Osteocyte (in vitro differentiated cells): ENCODE measurements around the gene KRT6B. TPM values are rescaled to one million over a fixed set of nuclear protein-coding genes. Genes with fewer than 3 reads are reported as not detected.

Experiments
- DNase-seq: peaks from one replicate; pipeline ENCODE4 v3.0.0; 2021; ENCODE audit warnings: mixed read lengths; ENCODE audit not compliant: unreplicated experiment; ENCODE audit errors: extremely low spot score
- H3K27ac Mint-ChIP-seq: one replicate; pipeline ENCODE4 v1.8.0; 2021; ENCODE audit warnings: mild to moderate bottlenecking, mixed read lengths; ENCODE audit not compliant: unreplicated experiment
- H3K27me3 Mint-ChIP-seq: one replicate; pipeline ENCODE4 v1.8.0; 2021; ENCODE audit warnings: mixed read lengths; ENCODE audit not compliant: unreplicated experiment
- H3K36me3 Mint-ChIP-seq: one replicate; pipeline ENCODE4 v1.8.0; 2021; ENCODE audit warnings: mixed read lengths; ENCODE audit not compliant: unreplicated experiment
- H3K4me1 Mint-ChIP-seq: one replicate; pipeline ENCODE4 v1.8.0; 2021; ENCODE audit warnings: mixed read lengths; ENCODE audit not compliant: unreplicated experiment
- H3K4me3 Mint-ChIP-seq: one replicate; pipeline ENCODE4 v1.8.0; 2021; ENCODE audit warnings: mild to moderate bottlenecking, moderate library complexity, mixed read lengths; ENCODE audit not compliant: unreplicated experiment
- H3K9me3 Mint-ChIP-seq: one replicate; pipeline ENCODE4 v1.8.0; 2021; ENCODE audit warnings: mixed read lengths; ENCODE audit not compliant: unreplicated experiment
- total RNA-seq: library from RNA; stranded (reverse); gene quantifications from 2 replicates; pipeline ENCODE4 v1.2.1, GENCODE V29; 2021
- TF ChIP-seq, protein P1 (sequence below): fragments of 200-600 bp; sonication (generic); IDR thresholded peaks from 2 replicates; pipeline ENCODE4 v1.5.0; 2021; ENCODE audit warnings: antibody characterized with exemption, mild to moderate bottlenecking, moderate library complexity

Gene KRT6B
- total RNA-seq, 1 donor from 2014 or later = not detected

DNA sequence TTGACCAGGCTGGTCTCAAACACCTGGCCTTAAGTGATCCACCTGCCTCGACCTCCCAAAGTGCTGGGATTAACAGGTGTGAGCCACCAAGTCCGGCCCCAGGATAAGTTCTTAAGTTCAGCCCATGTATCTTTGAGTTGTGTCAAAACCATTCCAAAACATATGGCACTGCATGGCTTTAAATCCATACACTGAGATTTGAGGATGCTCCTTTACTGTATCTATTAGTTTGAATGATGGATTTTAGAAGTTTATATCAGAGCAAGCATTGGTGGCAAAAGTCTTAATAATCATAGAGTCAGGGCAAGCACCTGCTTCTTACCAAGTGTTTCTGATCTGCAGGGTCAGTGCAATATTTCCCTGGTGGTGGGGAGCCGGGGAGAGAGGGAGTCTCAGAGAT, 6.1 kb downstream of the KRT6B start:
- no peaks in the 10 kb centered on the region for H3K4me1 Mint-ChIP-seq
- H3K36me3 Mint-ChIP-seq = no peaks in the 10 kb centered on the region
- peaks cover 65% of the 10 kb centered on the region for H3K27me3 Mint-ChIP-seq
- TF ChIP-seq, protein P1, sequence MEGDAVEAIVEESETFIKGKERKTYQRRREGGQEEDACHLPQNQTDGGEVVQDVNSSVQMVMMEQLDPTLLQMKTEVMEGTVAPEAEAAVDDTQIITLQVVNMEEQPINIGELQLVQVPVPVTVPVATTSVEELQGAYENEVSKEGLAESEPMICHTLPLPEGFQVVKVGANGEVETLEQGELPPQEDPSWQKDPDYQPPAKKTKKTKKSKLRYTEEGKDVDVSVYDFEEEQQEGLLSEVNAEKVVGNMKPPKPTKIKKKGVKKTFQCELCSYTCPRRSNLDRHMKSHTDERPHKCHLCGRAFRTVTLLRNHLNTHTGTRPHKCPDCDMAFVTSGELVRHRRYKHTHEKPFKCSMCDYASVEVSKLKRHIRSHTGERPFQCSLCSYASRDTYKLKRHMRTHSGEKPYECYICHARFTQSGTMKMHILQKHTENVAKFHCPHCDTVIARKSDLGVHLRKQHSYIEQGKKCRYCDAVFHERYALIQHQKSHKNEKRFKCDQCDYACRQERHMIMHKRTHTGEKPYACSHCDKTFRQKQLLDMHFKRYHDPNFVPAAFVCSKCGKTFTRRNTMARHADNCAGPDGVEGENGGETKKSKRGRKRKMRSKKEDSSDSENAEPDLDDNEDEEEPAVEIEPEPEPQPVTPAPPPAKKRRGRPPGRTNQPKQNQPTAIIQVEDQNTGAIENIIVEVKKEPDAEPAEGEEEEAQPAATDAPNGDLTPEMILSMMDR = no peak
- H3K27ac Mint-ChIP-seq = no peak overlapping the region
- H3K9me3 Mint-ChIP-seq = no peaks in the 10 kb centered on the region
- no peak overlapping the region for H3K4me3 Mint-ChIP-seq
- DNase-seq = no peak

DNA sequence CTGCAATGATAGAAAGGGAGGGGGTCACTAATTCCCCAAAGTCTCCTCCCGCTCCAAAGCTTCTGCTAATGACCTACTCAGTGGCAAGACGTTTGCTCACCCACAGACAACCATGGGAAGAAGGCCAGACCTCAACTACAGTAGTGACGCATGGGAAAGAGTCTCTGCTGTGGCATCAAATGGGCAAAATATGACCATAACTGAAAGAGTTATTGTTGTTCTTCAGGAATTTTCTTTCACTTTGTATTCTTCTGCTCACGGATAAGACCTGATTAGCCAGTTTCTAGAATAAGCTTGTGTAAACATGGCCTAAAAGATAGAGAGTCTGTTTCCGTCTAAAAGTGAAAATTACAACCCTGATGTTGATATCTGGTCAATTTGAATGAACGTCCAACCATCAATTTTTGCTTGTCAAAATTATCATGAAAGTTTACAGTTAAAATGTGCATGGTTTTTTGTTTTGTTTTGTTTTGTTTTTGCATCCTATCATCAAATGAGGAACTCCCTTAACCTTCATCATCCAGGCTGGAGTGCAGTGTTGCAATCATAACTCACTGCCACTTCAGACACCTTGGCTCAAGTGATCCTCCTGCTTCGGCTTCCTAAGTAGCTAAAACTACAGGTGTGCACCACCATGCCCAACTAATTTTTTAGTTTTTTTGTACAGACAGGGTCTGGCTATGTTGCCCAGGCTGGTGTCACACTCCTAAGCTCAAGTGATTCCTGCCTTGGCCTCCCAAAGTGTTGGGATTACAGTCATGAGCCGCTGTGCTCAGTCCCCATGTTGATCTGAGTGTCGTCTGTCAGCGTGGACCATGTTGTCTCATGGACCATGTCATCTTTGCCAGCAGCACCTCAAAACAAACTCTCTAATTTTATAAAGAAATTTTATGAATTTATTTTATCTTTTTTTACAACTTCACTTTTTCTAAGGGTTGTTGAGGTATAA, 7.0 kb downstream of the KRT6B start:
- H3K4me1 Mint-ChIP-seq = no peaks in the 10 kb centered on the region
- TF ChIP-seq, protein P1 = no peak
- no peak for DNase-seq
- H3K4me3 Mint-ChIP-seq = no peak overlapping the region
- H3K27ac Mint-ChIP-seq = no peak overlapping the region
- H3K36me3 Mint-ChIP-seq = no peaks in the 10 kb centered on the region
- peaks cover 61% of the 10 kb centered on the region for H3K27me3 Mint-ChIP-seq
- no peaks in the 10 kb centered on the region for H3K9me3 Mint-ChIP-seq

- Mint-ChIP-seq H3K9me3 (no peaks in the 10 kb centered on the region), H3K4me1 (no peaks in the 10 kb centered on the region), H3K4me3 (no peak overlapping the region), H3K27ac (no peak overlapping the region), H3K36me3 (no peaks in the 10 kb centered on the region), H3K27me3 (peaks cover 59% of the 10 kb centered on the region)
- no peak for DNase-seq
- TF ChIP-seq, protein P1 = no peak
Observed at GRCh38 chr12:52443966-52444365, 8.0 kb downstream of the KRT6B start.

GRCh38 chr12:52442600-52443061, 9.3 kb downstream of the KRT6B start:
- Mint-ChIP-seq H3K36me3 (no peaks in the 10 kb centered on the region), H3K9me3 (no peaks in the 10 kb centered on the region), H3K4me3 (no peak overlapping the region), H3K4me1 (no peaks in the 10 kb centered on the region), H3K27ac (no peak overlapping the region), H3K27me3 (peaks cover 53% of the 10 kb centered on the region)
- DNase-seq = no peak
- TF ChIP-seq, protein P1 = no peak

- H3K27me3 Mint-ChIP-seq = peaks cover 62% of the 10 kb centered on the region
- H3K9me3 Mint-ChIP-seq = no peaks in the 10 kb centered on the region
- TF ChIP-seq, protein P1 = no peak
- H3K27ac Mint-ChIP-seq = no peak overlapping the region
- no peak overlapping the region for H3K4me3 Mint-ChIP-seq
- H3K4me1 Mint-ChIP-seq = no peaks in the 10 kb centered on the region
- no peaks in the 10 kb centered on the region for H3K36me3 Mint-ChIP-seq
- no peak for DNase-seq
Observed at GRCh38 chr12:52441320-52441911, 10.5 kb downstream of the KRT6B start.
